GM11168 (cell line): ENCODE measurements around the gene TMEM140.

ENCODE experiments used
- in situ Hi-C: fragments of 300-500 bp; cut with MboI; formaldehyde crosslinking; loops from one replicate; pipeline ENCODE4 v1.12.0; 2022; ENCODE audit warnings: low sequenced_read_pairs; ENCODE audit not compliant: unreplicated experiment

TMEM140 gene

GRCh38 chr7:135156290-135156689, 8.4 kb downstream of the TMEM140 start:
- in situ Hi-C loops, result loop anchor here (25.0 kb wide), 1 partner anchor 519 kb away; the partner anchor contains the start of gene BPGM

- in situ Hi-C loops, result loop anchor here (25.0 kb wide), 1 partner anchor 521 kb away; the partner anchor contains the start of gene BPGM
Measured at GRCh38 chr7:135158141-135158655, 10.3 kb downstream of the TMEM140 start.

- in situ Hi-C loops, result loop anchor here (25.0 kb wide), 1 partner anchor 522 kb away; the partner anchor contains the start of gene BPGM
Measured at GRCh38 chr7:135158874-135159273, 11.0 kb downstream of the TMEM140 start.

GRCh38 chr7:135159359-135160085, 11.7 kb downstream of the TMEM140 start:
- in situ Hi-C loops, result loop anchor here (25.0 kb wide), 1 partner anchor 522 kb away; the partner anchor contains the start of gene BPGM

GRCh38 chr7:135160098-135160857, 12.4 kb downstream of the TMEM140 start:
- in situ Hi-C loops, result loop anchor here (25.0 kb wide), 1 partner anchor 523 kb away; the partner anchor contains the start of gene BPGM

GRCh38 chr7:135160858-135161653, 13.2 kb downstream of the TMEM140 start:
- in situ Hi-C loops, result loop anchor here (25.0 kb wide), 1 partner anchor 524 kb away; the partner anchor contains the start of gene BPGM

GRCh38 chr7:135161669-135162068, 13.8 kb downstream of the TMEM140 start:
- in situ Hi-C loops, result loop anchor here (25.0 kb wide), 1 partner anchor 524 kb away; the partner anchor contains the start of gene BPGM

GRCh38 chr7:135162382-135163001, 14.6 kb downstream of the TMEM140 start:
- in situ Hi-C loops, result loop anchor here (25.0 kb wide), 1 partner anchor 525 kb away; the partner anchor contains the start of gene BPGM

- in situ Hi-C loops, result loop anchor here (5.0 to 25.0 kb wide), 2 partner anchors 172 to 527 kb away; partner anchors contain the start of gene BPGM
Measured at GRCh38 chr7:135164357-135165061, 16.6 kb downstream of the TMEM140 start.

- in situ Hi-C loops, result loop anchor here (5.0 to 25.0 kb wide), 2 partner anchors 174 to 529 kb away; partner anchors contain the start of gene BPGM
Measured at GRCh38 chr7:135165862-135166261, 18.0 kb downstream of the TMEM140 start.

- in situ Hi-C loops, result loop anchor here (5.0 to 25.0 kb wide), 2 partner anchors 174 to 529 kb away; partner anchors contain the start of gene BPGM
Measured at GRCh38 chr7:135166338-135166990, 18.6 kb downstream of the TMEM140 start.

- in situ Hi-C loops, result loop anchor here (5.0 to 25.0 kb wide), 2 partner anchors 175 to 530 kb away; partner anchors contain the start of gene BPGM
Measured at GRCh38 chr7:135167365-135167917, 19.6 kb downstream of the TMEM140 start.

- in situ Hi-C loops, result loop anchor here (5.0 to 25.0 kb wide), 2 partner anchors 176 to 531 kb away; partner anchors contain the start of gene BPGM
Measured at GRCh38 chr7:135168001-135168400, 20.1 kb downstream of the TMEM140 start.

- in situ Hi-C loops, result loop anchor here (5.0 to 25.0 kb wide), 2 partner anchors 176 to 531 kb away; partner anchors contain the start of gene BPGM
Measured at GRCh38 chr7:135168489-135169140, 20.7 kb downstream of the TMEM140 start.

GRCh38 chr7:135169141-135169963, 21.5 kb downstream of the TMEM140 start:
- in situ Hi-C loops, result loop anchor here (5.0 to 25.0 kb wide), 2 partner anchors 177 to 532 kb away; partner anchors contain the start of gene BPGM

GRCh38 chr7:135169964-135170273, 22.0 kb downstream of the TMEM140 start:
- in situ Hi-C loops, result loop anchor here (5.0 to 25.0 kb wide), 2 partner anchors 178 to 533 kb away; partner anchors contain the start of gene BPGM
